ENCODE results near the gene SLC30A1.

DNA sequence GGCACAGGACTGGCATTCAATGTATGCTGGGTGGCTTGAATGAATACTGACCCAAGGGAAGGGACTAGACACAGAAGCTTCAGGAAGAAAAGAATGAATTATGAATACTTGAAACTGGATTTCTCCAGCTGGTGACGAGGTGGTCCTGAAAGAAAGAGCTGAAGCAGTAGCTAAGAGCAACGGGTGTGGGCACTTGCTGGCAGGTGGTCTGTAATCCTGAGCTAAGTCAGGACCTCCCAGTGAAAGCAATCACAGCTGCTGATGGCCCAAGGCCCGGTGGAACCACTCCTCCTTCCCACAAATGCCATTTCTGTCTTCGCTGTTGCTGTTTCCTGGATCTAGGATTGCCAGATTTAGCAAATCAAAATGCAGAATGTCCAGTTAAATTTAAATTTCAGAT lies 49.5 kb upstream of the SLC30A1 start:
- TF ChIP-seq, protein P1, sequence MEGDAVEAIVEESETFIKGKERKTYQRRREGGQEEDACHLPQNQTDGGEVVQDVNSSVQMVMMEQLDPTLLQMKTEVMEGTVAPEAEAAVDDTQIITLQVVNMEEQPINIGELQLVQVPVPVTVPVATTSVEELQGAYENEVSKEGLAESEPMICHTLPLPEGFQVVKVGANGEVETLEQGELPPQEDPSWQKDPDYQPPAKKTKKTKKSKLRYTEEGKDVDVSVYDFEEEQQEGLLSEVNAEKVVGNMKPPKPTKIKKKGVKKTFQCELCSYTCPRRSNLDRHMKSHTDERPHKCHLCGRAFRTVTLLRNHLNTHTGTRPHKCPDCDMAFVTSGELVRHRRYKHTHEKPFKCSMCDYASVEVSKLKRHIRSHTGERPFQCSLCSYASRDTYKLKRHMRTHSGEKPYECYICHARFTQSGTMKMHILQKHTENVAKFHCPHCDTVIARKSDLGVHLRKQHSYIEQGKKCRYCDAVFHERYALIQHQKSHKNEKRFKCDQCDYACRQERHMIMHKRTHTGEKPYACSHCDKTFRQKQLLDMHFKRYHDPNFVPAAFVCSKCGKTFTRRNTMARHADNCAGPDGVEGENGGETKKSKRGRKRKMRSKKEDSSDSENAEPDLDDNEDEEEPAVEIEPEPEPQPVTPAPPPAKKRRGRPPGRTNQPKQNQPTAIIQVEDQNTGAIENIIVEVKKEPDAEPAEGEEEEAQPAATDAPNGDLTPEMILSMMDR (IDR thresholded peaks at IDR 0.05): no peak
- TF ChIP-seq POLR2AphosphoS5 (IDR thresholded peaks at IDR 0.05) (no peak), POLR2A (IDR thresholded peaks at IDR 0.05) (no peak)
